Measurements from ENCODE around the gene NRG2. TPM values are rescaled to one million over a fixed set of nuclear protein-coding genes. Genes with fewer than 3 reads are reported as not detected.

The NRG2 gene
- total RNA-seq: 4.1 TPM

DNA sequence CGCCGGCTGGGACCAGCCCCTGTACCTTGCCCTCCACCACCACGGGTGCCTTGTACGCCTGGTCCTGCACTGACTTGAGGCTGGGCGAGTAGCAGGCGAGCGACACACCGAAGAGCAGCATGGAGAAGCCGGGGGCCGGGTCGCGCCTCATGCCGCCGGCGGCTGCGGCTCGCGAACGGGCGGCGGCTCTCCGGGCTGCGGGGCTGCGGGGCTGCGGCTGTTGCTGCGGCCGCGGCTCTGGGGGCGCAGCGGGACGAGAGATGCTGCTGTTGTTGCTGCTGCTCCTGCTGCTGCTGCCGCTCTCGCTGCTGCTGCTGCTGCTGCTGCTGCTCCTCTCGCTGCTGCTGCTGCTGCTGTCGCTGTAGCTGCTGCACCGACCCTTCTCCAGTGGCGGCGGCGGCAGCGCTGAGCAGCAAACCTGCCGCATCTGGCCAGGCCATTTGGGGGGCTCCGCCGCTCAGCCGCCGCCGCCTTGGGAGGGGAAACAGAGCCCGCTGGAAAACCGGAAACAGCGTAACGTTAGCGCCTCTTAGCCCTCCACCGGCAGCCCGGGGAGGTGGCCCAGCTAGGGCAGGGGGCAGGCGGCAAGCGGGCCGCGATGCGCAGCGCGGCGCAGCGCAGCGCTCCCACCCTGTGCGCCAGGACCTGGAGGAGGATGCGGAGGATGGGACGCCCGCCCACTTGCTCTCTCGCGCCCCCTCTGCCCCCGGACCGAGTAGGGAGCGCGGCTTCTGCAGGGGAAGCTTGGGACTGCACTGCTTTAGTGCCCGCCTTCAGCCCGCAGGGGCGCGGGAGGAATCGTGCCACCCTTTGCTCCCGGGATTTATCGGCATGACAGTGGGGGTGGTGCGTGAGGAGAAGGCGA is at the start of gene NRG2:
NRG2 (minus strand) TSS at position 657 of the 865 bp plus-strand sequence.
- DNase-seq: peak; percentile 77

DNA sequence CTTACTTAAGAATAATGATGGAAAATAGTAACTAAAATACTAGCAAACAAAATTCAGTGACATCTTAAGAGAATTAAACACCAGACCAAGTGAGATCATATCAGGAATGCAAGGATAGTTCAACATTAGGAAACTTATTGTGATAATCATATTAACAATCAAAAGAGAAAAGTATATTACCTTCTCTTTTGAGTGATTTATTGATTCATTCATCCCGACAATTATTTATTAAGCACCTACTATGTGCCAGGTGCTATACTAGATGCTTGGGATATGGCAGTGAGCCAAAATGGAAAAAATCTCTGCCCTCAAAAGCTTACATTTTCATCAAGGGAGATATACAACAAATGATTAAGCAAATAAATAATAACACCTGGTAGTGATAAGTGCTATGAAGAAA is 47.2 kb upstream of the NRG2 start:
- DNase-seq: no peak

DNA sequence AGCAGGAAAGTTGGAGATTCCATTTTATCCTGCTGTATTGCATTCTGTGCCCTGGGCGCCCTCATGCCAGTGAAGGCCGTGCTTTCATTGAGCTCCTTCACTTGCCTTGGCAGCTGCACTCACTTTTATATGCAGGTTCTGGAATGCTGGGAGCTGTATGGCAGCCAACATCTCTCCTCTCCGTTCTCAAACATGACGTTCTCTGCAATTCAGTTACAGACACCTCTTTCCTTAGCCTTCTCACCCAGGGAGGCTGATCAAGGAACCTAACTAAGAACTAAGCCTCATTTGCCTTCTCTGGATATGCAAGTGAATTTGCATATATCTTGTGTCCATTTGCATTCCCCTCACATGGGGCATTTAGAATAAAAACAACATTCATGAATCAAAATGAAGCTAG is 41.4 kb upstream of the NRG2 start:
- no peak for DNase-seq

DNA sequence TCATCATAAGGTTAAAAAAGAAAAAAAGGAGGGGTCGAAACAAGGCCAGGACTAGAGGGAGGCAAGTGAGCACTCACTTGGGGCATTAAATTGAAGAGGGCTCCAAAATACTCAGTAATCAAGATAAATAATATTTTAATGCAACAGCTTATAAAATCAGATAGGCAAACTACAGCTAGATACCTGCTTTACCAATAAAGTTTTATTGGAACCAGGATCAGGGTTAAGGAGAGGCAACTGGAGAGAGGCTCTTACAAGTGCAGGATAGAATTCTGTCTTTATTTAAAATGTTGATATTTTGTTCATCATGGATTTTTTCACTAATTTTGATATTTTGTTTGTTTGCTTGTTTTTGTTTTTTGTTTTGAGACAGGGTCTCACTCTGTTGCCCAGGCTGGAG is 40.6 kb upstream of the NRG2 start:
- DNase-seq: no peak

DNA sequence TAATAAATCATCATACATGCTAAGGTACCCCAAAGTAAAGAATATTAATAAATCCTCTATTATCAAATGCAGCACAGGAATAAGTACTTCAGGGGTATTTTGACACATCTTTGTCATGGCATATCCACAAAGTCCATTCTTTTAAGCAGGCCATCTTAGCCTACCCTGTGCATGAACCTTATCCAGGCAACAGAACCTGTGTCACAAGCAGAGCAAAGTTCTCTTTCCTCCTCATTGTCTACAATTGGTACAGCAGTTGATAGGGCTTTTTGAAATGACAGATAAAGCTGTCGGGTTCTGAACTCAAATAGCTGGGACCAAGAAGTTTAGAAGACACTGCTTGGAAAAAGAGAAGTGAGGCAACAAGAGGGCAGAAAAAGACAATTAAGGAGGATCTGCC is 40.0 kb upstream of the NRG2 start:
- no peak for DNase-seq

DNA sequence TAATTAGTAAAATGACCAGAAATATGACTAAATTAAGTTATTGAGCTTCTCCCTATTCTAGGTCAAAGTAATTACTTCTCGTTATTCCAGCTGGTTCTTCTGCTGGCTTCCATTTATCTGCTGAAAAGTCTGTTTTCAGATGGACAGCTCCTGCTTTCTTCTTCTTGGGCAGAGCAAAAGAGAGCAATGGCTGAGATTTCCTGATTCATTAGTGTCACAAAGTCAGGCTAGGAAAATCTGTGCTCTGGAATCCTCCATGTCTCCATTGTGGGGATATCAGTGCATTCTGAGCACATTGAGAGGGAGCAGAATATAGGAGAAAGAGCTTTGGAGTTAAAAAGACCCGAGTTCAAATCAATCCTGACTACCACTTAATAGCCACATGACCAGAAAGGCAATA is 33.7 kb upstream of the NRG2 start:
- DNase-seq: no peak

DNA sequence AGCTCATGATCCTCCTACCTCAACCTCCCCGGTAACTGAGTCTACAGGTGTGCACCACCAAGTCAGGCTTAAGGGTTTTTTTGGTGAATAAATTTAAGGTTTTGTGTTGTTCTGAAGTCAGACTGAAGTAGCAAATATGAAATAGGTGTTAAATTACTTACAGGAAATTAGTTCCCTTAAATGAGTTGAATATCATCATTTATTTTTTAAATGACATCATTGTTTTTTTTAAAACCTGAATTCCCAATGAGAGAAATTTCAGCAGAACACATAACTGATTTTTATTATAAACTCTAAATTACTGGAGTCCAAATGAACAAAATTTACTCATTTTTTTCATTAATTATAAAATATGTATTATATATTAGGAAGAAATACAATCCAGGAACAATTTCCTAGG is 33.0 kb upstream of the NRG2 start:
- DNase-seq: no peak

DNA sequence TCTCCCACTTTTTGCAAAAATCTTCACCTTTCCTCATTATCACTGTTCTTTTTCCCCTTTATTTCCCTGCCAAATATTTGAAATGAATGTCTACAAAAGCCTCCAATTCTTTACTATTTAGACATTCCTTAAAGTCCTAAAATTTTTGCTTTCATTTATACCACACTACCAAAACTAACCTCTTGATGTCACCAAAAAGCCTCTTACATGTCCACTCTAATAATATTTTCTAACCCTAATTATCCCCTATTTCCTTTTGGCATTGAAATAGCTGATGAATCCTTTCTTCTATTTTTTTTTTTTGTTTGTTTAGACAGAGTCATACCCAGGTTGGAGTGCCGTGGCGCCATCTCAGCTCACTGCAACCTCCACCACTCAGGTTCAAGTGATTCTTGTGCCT is 32.3 kb upstream of the NRG2 start:
- no peak for DNase-seq

DNA sequence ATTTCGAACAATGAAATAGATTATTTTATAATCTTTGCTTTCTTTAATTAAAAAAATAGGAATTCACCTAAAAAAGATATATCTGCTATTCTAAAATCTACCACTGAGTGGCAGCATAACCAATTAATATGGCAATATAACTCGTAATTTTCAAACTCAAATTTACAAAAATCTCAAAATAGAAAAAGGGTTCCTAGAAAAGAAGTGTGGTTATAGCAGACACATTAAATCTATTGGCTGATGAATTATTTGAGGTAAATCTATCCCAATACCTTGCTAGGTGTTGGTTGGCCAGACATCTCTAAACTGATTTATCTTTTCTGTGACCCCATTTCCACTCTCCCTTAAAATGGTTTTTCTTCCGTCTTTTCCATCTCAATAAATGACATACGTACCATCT is 30.2 kb upstream of the NRG2 start:
- DNase-seq: no peak

DNA sequence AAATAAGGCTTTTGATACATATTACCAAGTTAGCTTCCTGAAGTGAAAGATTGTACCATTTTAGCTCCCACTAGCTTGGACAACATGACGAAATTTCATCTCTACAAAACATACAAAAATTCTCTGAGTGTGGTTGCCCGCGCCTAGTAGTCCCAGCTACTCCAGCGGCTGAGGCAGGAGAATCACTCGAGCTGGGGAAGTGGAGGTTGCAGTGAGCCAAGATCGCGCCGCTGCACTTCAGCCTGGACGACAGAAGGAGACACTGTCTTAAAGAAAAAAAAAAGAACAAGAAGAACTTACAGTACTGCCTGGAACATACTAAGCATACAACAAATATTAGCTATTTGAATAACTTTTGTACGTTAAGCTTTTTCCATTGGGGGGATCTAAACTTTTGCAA is 29.7 kb upstream of the NRG2 start:
- DNase-seq: no peak

DNA sequence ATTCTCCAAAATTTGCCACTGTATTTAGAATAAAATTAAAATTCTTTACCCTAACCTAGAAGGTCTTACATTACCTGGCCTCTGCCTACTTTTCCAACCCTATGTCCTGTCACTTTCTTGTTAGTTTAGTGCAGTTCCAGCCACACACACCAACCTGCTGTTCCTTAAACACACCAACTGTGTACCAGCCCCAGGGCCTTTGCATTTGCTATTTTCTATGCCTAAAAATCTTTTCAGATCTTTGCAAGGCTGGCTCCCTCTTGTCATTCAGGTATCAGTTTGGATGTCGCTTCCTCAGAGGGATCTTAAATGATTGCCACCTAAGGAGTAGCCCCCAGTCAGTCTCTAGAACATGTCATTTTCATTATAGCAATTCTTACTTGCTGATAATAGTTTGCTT is 17.7 kb upstream of the NRG2 start:
- no peak for DNase-seq

DNA sequence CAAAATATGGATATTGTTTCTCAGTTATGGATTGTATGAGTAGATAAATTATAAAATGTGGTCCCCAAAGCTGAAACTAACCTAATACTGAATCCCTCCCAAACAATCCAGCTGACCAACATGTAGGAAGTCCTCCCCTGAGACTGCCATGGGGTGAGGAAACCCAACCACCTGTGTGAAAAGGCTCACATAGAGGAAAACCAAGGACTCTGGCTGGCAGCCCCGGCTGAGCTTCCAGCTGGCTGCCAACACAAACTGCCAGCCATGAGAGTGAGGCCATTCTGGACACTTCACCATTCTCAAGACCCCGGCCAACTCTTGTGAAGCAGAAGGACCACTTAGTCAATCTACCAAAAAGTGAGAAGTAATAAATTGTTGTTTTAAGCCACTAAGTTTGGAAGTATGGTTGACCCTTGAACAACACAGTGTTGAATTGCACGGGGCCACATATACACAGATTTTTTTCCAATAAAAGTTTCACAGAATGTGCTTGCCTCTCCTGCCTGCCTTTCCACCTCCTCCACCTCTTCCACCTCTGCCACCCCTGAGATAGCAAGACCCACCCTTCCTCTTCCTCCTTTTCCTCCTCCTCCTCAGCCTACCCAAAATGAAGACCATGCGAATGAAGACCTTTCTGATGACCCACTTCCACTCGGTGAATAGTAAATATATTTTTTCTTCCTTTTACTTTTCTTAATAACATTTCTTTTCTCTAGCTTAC is 15.3 kb upstream of the NRG2 start:
- DNase-seq: no peak

DNA sequence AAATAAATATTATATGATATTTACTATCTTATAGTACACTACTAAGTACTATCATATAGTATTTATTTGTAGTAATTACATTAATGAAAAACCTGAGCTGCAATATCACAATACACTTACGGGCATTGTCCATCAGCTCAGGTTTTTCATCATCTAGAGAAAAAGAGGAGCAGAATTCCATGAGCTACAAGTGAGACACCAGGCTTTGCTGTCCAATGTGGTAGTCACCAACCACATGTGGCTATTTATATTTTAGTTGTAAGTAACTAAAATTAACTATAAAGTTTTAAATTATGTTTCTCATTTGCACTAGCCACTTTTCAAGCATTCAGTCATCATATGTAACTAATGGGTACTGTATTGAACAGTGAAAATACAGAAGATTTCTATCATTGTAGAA is 13.8 kb upstream of the NRG2 start:
- no peak for DNase-seq

DNA sequence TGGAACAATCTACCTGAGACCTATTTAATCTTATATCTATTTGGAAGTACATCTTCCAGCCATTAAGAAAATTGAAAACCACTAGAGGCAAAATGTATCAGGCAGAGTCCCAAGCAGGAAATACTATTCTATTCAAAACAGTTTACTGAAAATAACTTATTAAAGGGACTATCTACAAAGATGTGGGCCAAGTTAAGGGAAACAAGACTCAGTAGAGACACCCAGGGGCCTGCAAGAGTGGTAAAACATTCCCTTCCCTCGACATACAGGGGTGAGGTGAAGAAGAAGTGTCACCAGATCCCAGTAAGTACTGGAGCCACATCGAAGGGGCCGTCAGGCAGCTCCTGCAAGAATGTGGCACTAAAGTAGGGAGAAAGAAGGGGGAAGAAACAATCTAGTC is 12.1 kb upstream of the NRG2 start:
- no peak for DNase-seq

DNA sequence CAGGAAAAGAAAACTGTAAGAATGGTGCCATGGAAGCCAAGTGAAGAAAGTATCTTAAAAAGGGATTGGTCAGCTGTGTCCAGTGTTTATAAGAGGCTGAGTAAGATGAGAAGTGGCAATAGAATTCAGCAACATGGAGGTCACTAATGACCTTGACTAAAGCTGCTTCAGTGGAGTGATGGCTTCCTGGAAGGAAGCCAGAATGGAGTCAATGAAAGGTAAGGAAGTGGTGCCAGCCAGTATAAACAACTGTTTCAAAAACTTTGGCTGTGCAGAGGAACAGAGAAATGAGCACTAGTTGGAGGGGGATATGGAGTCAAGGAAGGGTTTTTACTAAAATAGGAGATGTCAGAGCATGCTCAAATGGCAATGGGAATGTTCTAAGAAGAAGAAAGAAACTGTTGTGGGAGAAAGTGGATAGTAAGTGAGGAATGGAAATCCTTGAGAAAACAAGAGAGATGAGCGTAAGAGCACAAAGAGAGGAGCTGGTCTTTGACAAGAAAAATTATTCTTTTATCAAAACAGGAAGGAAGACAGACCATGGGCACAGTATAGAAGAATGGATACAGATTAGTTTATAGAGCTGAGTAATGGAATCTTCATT is 11.1 kb upstream of the NRG2 start:
- no peak for DNase-seq

DNA sequence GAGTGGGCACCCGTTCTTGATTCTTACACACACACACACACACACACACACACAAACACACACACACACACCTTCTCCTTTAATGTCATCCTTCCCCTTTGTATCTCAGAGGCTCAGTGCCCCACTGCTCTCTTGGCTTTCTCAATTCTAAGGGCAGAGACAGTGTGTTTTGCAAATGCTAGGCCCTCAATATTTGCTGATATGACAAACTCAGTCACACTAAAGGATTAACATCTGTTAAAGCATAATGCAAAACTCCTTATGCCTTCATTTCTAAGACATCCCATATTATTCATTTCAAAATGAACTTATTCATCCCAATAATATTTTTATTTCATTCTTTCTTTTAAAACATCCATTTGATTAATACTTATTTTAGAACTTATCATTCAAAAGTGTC is 8.9 kb upstream of the NRG2 start:
- DNase-seq: no peak

DNA sequence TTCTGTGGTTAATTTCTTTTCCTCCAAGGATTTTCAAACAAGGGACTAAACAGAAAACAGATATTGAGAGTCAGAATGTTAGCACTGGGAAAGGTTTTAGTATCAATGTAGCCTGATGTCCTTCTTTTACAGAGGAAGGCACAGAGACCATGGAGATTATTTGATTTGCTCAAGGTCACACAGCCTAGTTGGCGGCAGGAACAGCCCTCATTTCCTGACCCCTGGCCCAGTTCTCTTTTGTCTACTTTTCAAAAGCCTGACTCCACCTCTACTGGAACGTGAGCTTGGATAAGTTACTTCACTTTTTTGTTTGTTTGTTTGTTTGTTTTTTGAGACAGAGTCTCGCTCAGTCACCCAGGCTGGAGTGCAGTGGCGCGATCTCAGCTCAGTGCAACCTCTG is 6.6 kb upstream of the NRG2 start:
- DNase-seq: no peak

DNA sequence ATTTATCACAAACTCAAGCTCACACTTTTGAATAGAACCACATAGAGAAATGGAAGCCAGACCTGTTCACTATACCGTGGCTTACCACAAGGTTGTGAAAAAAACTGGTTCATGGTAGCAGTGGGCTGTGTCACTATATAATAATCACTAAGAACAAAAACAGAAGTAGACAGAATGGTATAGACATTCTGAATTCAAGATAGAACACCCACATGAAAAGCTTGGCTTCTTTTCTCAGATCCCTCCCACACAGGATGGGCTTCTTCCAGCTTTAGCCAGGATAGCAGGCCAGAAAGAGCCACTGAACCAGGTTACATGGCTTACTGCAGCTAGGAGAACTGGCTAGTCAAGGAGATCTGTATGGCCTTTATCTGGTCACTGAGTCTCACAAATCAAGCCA is 6.1 kb upstream of the NRG2 start:
- DNase-seq: no peak

DNA sequence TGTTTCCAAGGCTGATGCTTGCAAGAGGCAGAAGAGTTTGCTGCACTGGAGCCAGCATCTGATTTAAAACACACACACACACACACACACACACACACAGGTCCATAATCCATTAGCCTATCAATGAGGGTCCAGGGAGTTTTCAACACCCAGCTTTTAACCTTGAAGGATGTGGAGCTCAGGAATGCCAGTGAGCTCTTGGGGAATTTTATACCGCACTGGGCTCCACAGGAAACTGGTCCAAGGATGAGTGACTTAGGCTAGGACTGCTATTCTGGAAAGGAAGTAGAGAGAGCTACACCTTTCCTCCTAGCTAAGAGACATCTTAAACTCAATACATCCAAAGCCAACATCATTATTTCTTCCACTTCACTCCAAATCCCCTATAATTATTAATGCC is 942 bp upstream of the NRG2 start:
- no peak for DNase-seq

DNA sequence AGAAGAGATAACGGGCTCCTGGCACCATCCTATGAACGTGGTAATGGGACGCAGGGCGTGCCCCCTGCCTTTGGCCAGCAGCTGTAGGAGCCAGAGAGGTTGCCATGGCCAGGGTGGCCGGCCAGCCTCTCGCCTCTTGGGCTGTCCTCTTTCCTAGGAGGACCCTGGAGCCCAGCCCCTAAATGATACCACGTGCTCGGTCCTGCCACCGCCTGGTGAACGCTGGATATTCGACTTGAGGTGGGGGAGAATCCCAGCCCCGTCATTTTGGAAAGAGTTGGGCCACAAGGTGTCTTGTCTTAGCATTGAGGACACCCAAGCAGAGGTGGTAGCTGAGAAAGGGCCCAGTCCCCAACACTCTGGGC is 391 bp upstream of the NRG2 start:
- DNase-seq: peak; percentile 56

DNA sequence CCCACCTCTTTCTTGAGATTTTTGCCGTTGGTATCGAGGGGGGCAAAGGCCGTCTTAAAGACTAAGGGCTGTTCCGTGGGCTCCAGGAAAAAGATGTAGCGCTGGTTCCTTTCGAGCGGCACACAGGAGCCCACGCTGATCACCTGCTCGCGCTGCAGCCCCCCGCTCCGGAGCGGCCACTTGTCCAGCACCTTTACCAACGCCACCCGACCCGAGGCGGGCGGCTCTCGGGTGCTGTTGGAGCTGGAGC is 781 bp downstream of the NRG2 start:
- DNase-seq: no peak

DNA sequence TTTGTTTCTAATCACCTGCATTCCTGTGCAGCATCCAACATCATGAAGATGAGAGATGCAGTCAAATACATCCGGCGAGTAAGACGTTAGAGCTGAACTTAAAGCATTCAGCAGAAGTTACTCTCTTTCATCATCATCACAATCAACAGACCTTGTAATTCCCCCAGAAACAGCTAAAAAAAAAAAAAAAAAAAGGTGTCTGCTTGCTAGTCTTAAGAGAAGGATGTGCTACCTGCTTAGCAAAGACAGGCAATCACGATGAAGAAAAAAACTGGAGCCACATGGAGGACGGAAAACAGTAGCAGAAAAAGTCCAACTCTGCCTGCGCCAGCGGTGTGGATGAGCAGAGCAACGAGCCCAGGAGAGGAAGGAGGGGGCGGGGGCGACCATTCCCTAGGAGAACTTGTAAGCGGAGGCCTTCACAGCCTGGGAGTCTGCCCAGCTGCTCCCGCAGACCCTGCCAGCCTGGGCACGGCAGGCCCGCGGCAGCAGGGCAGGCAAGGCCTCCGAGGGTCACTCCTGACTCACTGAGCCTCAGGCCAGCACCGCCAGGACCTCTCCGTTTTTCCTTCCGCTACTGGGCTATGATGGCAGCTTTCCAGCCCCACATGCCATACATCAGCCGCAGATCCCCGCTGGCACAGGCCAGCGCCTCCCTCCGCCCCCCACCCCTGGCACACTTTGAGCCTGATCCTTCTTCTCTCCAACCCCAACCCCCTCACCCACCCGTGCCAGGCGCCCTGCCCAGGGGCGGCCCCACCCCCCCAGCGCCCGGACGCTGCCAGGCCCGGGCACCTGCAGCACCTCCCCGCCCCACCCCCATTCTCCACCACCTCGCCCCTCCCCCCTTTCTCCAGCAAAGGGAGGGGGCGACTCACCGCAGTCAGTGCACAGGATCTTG is 1.4 kb downstream of the NRG2 start:
- DNase-seq: peak; percentile 42

DNA sequence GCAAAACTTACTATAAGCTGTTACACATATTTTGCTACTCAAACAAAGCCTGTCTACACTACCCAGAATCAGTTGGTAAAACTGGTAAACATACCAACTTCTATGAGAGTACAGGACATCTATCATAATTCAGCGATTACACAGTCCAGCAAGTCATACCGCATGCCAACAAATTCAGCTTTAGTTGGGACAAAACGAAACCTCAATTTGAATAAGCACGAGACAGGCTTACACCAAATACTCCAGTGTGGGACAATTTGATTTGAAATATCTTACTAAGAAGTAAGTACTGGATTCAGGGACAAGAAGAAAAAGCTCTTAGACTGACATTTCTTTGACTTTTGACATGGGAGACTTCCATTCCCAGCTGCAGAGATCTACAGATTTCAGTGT is 2.0 kb downstream of the NRG2 start:
- no peak for DNase-seq
